Activated CD8-positive, alpha-beta memory T cell treated with anti-CD3 and anti-CD28 coated beads for 48 hours (primary cell): ENCODE data around the gene RASSF3.

Source experiments
- DNase-seq, 3 experiments: peaks; one replicate each; pipeline ENCODE4 v3.0.0-alpha.2; 2020; ENCODE audit warnings: low read depth in 2 of 3, low spot score in 2 of 3

Gene RASSF3

DNA sequence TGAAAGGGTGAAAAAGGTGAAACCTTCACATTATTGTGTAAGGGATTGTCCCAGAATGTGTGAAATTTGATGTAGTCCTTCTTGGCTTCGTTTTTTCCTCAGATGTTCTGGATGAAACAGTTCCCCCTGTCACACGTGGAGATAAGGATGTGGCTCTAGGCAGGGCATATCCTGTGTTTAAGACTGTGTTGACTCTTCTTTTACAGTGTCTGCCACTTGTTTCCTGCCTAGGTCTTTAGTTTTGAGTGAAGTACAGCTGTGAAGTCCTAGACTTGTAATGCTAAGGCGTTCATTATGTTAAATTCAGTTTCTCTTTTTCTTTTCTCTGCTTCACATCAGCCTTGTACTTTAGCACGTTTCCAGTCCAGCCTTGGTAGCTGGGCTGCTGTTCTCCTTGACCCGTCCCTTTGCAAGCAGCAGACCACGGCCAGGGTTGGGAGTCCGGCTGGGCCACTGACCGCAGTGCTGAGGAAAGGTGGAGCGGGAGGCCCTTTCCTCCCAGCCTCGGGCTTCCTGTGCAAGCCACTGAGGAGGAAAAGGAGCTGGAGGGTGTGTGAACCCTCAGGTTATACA lies 59.1 kb downstream of the RASSF3 start:
- DNase-seq: no peak

DNA sequence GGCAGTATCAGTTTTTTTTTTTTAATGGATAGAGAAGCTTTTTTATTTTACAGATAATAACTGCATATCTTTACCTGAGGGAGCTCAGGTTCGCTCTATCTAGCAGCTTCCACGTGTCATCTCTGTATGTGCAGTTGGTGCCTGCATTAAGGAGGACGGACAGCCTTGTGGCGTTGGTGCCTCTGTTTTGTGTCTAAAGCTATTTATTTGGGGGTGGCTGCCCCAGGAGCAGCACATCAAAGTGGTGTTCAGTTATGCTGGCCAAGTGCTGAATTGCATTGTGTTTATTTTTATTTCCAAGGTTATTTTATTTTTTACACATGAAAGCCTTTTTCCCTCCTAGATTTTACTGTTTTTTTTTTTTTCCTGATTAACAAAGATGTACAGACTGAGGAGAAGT lies 59.7 kb downstream of the RASSF3 start:
- no peak for DNase-seq

DNA sequence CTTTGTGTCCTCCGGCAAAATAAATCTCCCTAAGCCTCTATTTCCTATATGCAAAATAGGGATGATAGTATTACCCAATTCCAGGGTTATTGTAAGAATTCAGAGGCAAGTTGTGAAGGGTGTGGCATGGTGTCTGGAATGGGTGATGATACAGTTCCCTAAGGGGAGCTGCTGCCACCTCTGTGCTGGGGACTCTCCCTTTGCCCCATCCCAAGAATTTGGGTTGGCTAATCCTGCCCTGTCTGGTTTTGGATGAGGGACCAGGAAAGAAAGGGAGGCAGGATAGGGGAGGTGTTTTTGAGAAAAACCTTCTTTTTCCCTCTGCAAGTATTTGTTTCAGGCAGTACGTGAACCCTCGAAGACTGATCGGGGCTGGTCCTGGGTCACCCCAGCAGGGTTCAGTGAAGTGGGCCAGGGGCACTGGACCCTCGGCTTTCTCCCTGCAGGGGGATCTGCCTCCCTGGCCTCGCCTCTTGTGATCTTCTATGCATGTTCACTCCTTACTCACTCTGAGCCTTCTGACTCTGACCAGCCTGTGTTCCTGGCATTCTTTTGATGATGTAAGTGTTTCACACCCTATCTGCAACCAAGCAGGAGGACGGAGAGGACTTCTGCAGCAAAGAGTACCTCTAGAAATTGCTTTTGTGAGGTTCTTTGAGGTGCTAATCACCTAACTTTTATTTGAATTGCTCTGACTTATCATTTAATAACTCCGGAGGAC lies 60.8 kb downstream of the RASSF3 start:
- DNase-seq: no peak

DNA sequence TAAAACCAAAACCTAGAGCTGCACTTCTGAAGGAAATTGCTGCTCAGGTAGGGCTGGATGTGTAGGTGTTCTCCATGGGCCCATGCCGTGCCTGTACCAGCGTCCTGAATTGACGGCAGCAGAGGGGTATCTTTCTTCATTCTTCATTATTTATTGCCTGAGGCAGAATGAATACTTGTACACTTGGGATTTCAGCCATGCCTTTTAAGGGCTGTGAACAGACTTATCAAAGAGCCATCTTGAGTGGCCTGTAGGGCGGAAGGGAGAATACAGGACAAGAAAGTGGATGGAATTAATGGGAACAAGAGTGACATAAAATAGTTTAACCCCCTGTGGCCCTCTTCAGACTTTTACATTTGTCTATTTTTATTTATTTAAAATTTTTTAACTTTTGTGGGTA lies 61.4 kb downstream of the RASSF3 start:
- no peak for DNase-seq

- no peak for DNase-seq
Observed at GRCh38 chr12:64672925-64673409, 62.7 kb downstream of the RASSF3 start.

DNA sequence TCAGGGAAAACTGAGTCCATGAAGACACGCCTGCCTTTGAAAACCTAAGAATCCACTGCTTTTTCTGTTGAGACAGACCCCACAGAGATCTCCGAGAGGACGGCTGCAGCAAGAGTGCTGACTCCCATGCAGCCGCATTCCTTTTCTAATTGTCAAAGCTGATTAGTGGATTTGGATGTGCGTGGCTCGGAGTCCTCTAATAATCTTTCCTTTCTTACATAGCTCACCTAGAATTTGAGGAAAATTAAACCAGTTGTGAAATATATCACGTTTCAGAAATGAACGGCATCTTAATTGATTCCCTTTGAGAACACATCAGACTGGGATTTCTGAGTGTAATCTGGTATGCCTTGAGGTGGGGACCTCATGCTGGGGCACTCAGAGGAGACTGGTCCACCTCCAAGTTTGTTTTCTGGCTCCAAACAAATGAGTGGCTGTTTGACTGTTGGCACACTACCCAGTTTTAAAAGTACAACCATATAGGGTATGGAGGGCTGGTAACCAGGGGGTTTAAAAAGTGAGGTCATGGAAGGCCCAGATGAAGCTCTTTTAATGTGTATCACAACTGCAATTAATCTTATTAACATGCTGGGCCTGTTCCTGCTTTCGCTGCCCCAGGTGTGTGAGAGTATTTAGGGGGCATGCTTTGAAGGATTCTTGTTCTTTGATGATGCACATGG lies 63.3 kb downstream of the RASSF3 start:
- no peak for DNase-seq

DNA sequence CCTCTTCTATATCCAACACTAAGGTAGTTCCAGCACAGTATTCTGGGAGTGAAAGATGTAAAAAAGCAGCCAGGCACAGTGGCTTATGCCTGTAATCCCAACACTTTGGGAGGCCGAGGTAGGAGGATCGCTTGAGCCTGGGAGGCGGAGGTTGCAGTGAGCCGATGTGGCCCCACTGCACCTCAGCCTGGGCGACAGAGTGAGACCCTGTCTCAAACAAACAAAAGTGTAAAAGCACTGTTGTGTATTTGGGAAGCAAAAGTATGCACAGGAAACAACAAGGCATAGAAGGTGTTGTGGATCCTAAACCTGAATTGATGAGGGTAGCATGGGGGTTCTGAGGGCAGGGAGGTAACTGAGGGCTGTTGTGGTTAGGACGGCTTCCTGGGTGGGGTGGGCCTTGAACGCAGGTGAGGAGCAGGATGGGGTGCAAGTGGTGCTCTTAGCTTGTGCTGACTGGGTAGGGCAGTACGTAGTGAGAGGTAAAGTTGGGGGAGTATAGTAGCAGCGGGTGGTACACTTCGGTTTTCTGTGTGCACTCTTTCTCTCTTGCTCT lies 64.2 kb downstream of the RASSF3 start:
- DNase-seq: no peak

DNA sequence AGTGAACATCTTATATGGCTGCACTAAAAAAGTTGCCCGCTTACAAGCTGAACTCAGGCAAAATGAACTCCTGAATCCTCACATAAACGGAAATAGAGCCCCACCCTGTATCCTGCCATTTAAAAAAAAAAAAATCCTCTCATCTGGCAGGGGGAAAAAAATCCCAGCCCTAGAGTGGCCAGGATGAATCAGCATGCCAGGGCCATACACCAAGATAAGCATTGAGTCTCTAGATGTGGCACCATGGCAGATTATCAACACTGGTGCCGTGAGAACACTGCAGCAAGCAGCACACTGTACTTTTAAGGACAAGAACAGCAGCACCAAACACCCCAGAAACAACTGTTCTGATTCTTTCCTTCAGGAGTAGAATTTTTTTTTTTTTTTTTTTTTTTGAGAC lies 65.5 kb downstream of the RASSF3 start:
- DNase-seq: no peak

DNA sequence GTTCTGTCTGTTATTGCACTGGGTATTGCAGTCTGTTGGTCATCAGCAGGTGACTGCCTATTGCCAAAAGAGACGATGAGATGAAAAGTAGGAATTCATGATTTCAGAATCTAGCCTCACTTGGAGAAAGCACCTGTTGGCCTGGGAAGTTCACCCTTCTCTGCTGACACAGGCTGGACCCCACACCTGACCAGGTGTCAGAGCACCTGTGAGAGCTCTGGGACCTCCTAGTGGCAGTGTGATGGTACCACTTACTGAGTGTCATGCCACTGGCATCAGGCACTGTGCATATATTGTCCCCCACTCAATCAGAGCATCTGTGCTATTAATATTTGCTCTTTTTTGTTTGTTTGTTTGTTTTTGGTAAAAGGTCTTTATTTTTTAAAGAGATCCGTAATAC lies 68.0 kb downstream of the RASSF3 start:
- no peak for DNase-seq

- no peak for DNase-seq
Observed at GRCh38 chr12:64678835-64679234, 68.5 kb downstream of the RASSF3 start.

DNA sequence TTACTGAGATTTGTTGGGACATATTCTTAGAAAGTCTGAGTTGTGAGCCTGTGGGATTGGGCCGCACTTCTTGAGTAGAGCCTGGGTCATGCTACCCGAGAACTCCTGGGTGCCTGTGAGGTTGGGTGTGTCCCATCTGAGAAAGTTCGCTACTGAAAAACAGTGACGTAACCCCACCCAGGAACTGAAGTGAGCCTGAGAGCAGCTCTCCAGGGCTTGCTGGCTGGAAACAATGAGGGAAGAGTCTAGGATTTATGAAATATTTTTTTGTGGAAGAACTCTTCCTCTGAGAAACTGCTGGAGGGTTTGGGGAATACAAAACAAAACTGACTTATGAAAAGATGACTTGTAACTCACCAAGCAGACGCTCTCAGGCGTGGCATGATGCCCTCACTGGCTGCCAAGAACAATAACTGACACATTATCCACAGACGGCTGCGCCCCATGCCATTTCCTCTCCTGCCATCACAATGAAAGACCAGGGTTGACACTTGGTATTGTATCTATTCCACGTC lies 69.2 kb downstream of the RASSF3 start:
- no peak for DNase-seq

DNA sequence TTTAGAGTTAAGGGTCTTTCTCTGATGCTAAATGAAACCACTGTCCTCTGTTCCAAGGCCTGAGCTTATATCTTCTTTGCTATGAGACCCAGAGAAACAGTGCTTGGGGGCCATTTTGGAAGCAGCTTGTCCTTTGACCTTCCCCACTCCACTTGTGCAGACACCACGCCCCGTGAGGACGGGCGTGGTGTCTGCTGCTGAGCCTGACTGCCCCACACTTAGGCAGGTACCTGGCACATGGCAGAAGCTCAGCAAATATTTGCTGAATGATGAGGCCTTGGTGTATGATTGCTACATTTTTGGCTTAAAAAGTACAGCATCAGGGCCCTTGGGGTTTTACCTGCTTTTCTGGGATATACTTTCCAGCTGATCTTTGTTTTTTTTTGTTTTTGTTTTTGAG lies 69.9 kb downstream of the RASSF3 start:
- DNase-seq: no peak

GRCh38 chr12:64681200-64682052 lies 71.1 kb downstream of the RASSF3 start:
- DNase-seq: no peak

GRCh38 chr12:64682572-64683277 lies 72.4 kb downstream of the RASSF3 start:
- DNase-seq: no peak

- no peak for DNase-seq
Observed at GRCh38 chr12:64683816-64684543, 73.7 kb downstream of the RASSF3 start.

DNA sequence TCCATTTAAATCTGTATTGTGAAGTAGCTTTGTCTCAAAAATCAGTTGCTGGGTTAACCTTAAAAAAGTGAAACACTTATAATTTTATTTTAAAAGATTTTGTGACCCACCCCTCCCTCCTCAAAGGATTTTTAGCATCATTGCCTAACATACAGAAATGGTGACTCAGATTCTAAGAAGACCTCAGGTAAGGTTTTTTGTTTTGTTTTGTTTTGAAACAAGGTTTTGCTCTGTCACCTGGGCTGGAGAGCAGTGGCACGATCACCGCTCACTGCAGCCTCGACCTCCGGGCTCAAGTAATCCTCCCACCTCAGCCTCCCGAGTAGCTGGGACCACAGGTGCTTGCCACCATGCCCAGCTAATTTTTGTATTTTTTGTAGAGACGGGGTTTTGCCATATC lies 74.8 kb downstream of the RASSF3 start:
- no peak for DNase-seq

- no peak for DNase-seq
Observed at GRCh38 chr12:64685605-64686004, 75.3 kb downstream of the RASSF3 start.

GRCh38 chr12:64687816-64688215 lies 77.5 kb downstream of the RASSF3 start:
- no peak for DNase-seq

DNA sequence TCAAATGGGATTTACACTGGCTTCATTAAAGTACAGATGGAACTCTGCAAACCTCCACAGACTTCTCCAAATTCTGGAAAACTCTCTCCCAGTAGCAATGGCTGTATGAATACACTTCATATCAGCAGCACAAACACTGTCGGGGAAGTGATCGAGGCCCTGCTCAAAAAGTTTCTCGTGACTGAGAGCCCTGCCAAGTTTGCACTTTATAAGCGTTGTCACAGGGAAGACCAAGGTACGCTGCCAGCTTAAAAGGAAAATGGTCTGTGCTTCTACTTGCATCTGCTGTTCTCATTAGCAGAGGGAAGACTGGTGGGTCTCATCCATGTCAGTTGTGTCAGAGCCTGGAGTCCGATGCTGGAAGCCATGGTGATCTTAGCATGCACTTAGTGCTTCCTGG lies 77.9 kb downstream of the RASSF3 start:
- DNase-seq: no peak

GRCh38 chr12:64688715-64689114 lies 78.4 kb downstream of the RASSF3 start:
- DNase-seq: no peak
